Panc1 (cell line): Measurements from ENCODE around the gene TECPR1. TPM values are rescaled to one million over a fixed set of nuclear protein-coding genes. Genes with fewer than 3 reads are reported as not detected.

Source experiments
- ATAC-seq: fragments of 200-7000 bp; cut with Tn5 transposase; 2 replicates; pipeline ENCODE4 v1.9.1; 2020; ENCODE audit warnings: mild to moderate bottlenecking, moderate library complexity
- BruUV-seq: library from RNA; stranded (reverse); fragments of 400-500 nt; replicated peaks from 2 replicates; lab custom pipeline; 2021; lab: Mats Ljungman, UMichigan
- CTCF ChIA-PET: fragments of 300-600 bp; sonication (Branson Sonifier 250); formaldehyde crosslinking; loops from one replicate; lab custom pipeline; 2022; ENCODE audit warnings: antibody characterized with exemption; lab: Charles Lee
- POLR2A ChIA-PET: fragments of 300-600 bp; sonication (Branson Sonifier 250); formaldehyde crosslinking; loops from one replicate; lab custom pipeline; 2022; ENCODE audit warnings: antibody characterized with exemption; lab: Charles Lee
- DNase-seq: peaks from one replicate; pipeline ENCODE4 v3.0.0-alpha.2; 2010; ENCODE audit warnings: low read depth, low spot score
- H3K27ac ChIP-seq: 2 replicates; pipeline ENCODE4 v1.5.1; 2011; ENCODE audit warnings: mild to moderate bottlenecking, low read length, inconsistent platforms
- H3K27me3 ChIP-seq: fragments of 200-500 bp; sonication (Bioruptor generic); 2 replicates; pipeline ENCODE4 v1.6.0; 2014; ENCODE audit warnings: low read length, inconsistent platforms; ENCODE audit not compliant: control insufficient read depth, insufficient read depth
- H3K36me3 ChIP-seq: fragments of 200-500 bp; sonication (Bioruptor generic); 2 replicates; pipeline ENCODE4 v1.5.1; 2014; ENCODE audit warnings: inconsistent platforms, mild to moderate bottlenecking, low read length, moderate library complexity; ENCODE audit not compliant: control insufficient read depth, insufficient read depth
- H3K4me1 ChIP-seq: 2 replicates; pipeline ENCODE4 v1.5.1; 2011; ENCODE audit warnings: inconsistent platforms, mild to moderate bottlenecking, low read length, moderate library complexity; ENCODE audit not compliant: control insufficient read depth, insufficient read depth
- H3K4me3 ChIP-seq, 2 experiments: 2 replicates each; pipeline ENCODE4 v1.5.1; 2011 to 2012; ENCODE audit warnings: low read depth in 2 of 2, low read length in 2 of 2, mild to moderate bottlenecking in 2 of 2, inconsistent platforms in 1 of 2, moderate library complexity in 1 of 2
- H3K9me3 ChIP-seq: fragments of 200-500 bp; sonication (Bioruptor generic); 2 replicates; pipeline ENCODE4 v1.5.1; 2014; ENCODE audit warnings: low read depth, mild to moderate bottlenecking, inconsistent platforms, low read length, moderate library complexity; ENCODE audit not compliant: control insufficient read depth, insufficient read depth
- CTCF ChIP-seq: fragments of 450-650 bp; IDR thresholded peaks from 2 replicates; pipeline ENCODE4 v1.5.1; 2017; ENCODE audit warnings: mild to moderate bottlenecking
- POLR2AphosphoS5 ChIP-seq: IDR thresholded peaks from 2 replicates; pipeline ENCODE4 v1.6.1; 2012; ENCODE audit warnings: mild to moderate bottlenecking, low read depth, low read length, moderate library complexity
- REST ChIP-seq, 2 experiments: IDR thresholded peaks; 2 replicates each; pipeline ENCODE4 v1.6.1; 2011 to 2012; ENCODE audit warnings: low read depth in 2 of 2, control low read depth in 1 of 2, low read length in 1 of 2, mild to moderate bottlenecking in 1 of 2, moderate library complexity in 1 of 2; ENCODE audit not compliant: insufficient read depth in 1 of 2
- SIN3A ChIP-seq: IDR thresholded peaks from 2 replicates; pipeline ENCODE4 v1.6.1; 2012; ENCODE audit warnings: low read depth, mild to moderate bottlenecking, low read length, moderate library complexity, borderline replicate concordance; ENCODE audit not compliant: insufficient read depth
- TCF7L2 ChIP-seq: IDR thresholded peaks from 2 replicates; pipeline ENCODE4 v1.6.1; 2011; ENCODE audit warnings: mild to moderate bottlenecking, low read depth, low read length, inconsistent platforms
- in situ Hi-C: cut with HindIII; loops from 2 replicates; pipeline ENCODE4 v1.10.0; 2016; ENCODE audit warnings: low sequenced_read_pairs, low pct_unique_long_range_greater_than_20kb
- intact Hi-C: fragments of 100-400 bp; cut with micrococcal nuclease; formaldehyde crosslinking; loops from one replicate; pipeline ENCODE4 v1.10.0; 2022; ENCODE audit not compliant: unreplicated experiment
- total RNA-seq: library from RNA; stranded (reverse); gene quantifications from one replicate; pipeline ENCODE4 v1.2.1, GENCODE V29; 2021; ENCODE audit not compliant: unreplicated experiment

Gene TECPR1
- total RNA-seq, 1 experiment from 2014 or later = 21.0 TPM

- no peak; the same call in 1 of the 2 replicates for ATAC-seq
- no peak overlapping the region for H3K27ac ChIP-seq
- H3K27me3 ChIP-seq = no peaks in the 10 kb centered on the region
- H3K9me3 ChIP-seq = no peaks in the 10 kb centered on the region
- no peak for DNase-seq
- no TSS peak for BruUV-seq
- in situ Hi-C loops (no loop called here), intact Hi-C loops (no loop called here)
- ChIA-PET POLR2A (no interaction called here), CTCF (no interaction called here)
- H3K4me3 ChIP-seq = no peak overlapping the region
- TF ChIP-seq REST (IDR thresholded peaks at IDR 0.05; ENCODE audit: insufficient read depth in 1 of 2, low read depth in 2 of 2, low read length in 1 of 2) (no peak), POLR2AphosphoS5 (no peak), SIN3A (no peak), CTCF (no peak), TCF7L2 (no peak)
- H3K36me3 ChIP-seq = no peaks in the 10 kb centered on the region
- no peaks in the 10 kb centered on the region for H3K4me1 ChIP-seq
Measured at GRCh38 chr7:98213888-98214810, 37.9 kb downstream of the TECPR1 start.

GRCh38 chr7:98213296-98213887 is 38.6 kb downstream of the TECPR1 start:
- H3K9me3 ChIP-seq = no peaks in the 10 kb centered on the region
- DNase-seq (no peak), ATAC-seq (no peak)
- ChIA-PET CTCF (interaction anchor here (0.5 kb wide), 1 partner anchor 683 kb away, joined by 3 read pairs; no protein-coding TSS in a partner anchor), POLR2A (no interaction called here)
- H3K4me1 ChIP-seq = no peaks in the 10 kb centered on the region
- intact Hi-C loops = no loop called here
- BruUV-seq = no TSS peak
- H3K4me3 ChIP-seq = no peak overlapping the region
- TF ChIP-seq POLR2AphosphoS5 = no peak
- no peak for TF ChIP-seq TCF7L2
- TF ChIP-seq REST (IDR thresholded peaks at IDR 0.05; ENCODE audit: insufficient read depth in 1 of 2, low read depth in 2 of 2, low read length in 1 of 2) = no peak
- TF ChIP-seq SIN3A = no peak
- TF ChIP-seq CTCF = no peak
- no peaks in the 10 kb centered on the region for H3K36me3 ChIP-seq
- in situ Hi-C loops = no loop called here
- no peak overlapping the region for H3K27ac ChIP-seq
- H3K27me3 ChIP-seq = no peaks in the 10 kb centered on the region
